Adrenal gland (tissue), 5 donors: Measurements from ENCODE around the gene PXMP2.

ENCODE experiments used
- POLR2A ChIP-seq, 2 donors: fragments of 450-650 bp; IDR thresholded peaks; one replicate each; pipeline ENCODE4 v1.6.1; 2017; ENCODE audit warnings: antibody characterized with exemption in 2 of 2, mild to moderate bottlenecking in 2 of 2, moderate library complexity in 1 of 2
- TF ChIP-seq, protein P1 (sequence below), 6 experiments: fragments of 450-650 bp in 4 of 6; fragments of 200-600 bp in 2 of 6; sonication (generic) in 1 of 6; IDR thresholded peaks; 1 replicate in 5 of 6; 2 replicates in 1 of 6; pipeline versions ENCODE4 v1.5.1 to v1.8.0; 2016 to 2021; ENCODE audit warnings: antibody characterized with exemption in 6 of 6, mild to moderate bottlenecking in 2 of 6, moderate library complexity in 1 of 6
- donor health status: DM: no; HTN: no; CAD: no.

GRCh38 chr12:132653567-132654290 is 33.7 kb upstream of the PXMP2 start:
- TF ChIP-seq POLR2A (IDR thresholded peaks at IDR 0.05), result no peak
- TF ChIP-seq, protein P1, sequence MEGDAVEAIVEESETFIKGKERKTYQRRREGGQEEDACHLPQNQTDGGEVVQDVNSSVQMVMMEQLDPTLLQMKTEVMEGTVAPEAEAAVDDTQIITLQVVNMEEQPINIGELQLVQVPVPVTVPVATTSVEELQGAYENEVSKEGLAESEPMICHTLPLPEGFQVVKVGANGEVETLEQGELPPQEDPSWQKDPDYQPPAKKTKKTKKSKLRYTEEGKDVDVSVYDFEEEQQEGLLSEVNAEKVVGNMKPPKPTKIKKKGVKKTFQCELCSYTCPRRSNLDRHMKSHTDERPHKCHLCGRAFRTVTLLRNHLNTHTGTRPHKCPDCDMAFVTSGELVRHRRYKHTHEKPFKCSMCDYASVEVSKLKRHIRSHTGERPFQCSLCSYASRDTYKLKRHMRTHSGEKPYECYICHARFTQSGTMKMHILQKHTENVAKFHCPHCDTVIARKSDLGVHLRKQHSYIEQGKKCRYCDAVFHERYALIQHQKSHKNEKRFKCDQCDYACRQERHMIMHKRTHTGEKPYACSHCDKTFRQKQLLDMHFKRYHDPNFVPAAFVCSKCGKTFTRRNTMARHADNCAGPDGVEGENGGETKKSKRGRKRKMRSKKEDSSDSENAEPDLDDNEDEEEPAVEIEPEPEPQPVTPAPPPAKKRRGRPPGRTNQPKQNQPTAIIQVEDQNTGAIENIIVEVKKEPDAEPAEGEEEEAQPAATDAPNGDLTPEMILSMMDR (IDR thresholded peaks at IDR 0.05), result no peak
